Measurements from ENCODE around the gene GRAPL. TPM values are rescaled to one million over a fixed set of nuclear protein-coding genes. Genes with fewer than 3 reads are reported as not detected.
"Not testable (repeated sequence)": the region's sequence is repeated elsewhere in the genome, so short reads cannot be mapped to it uniquely, and the experiment has no call there.

The GRAPL gene
- total and polyA plus RNA-seq, 2 of the 4 experiments (the other 2 are of a cell fraction), result not detected

DNA sequence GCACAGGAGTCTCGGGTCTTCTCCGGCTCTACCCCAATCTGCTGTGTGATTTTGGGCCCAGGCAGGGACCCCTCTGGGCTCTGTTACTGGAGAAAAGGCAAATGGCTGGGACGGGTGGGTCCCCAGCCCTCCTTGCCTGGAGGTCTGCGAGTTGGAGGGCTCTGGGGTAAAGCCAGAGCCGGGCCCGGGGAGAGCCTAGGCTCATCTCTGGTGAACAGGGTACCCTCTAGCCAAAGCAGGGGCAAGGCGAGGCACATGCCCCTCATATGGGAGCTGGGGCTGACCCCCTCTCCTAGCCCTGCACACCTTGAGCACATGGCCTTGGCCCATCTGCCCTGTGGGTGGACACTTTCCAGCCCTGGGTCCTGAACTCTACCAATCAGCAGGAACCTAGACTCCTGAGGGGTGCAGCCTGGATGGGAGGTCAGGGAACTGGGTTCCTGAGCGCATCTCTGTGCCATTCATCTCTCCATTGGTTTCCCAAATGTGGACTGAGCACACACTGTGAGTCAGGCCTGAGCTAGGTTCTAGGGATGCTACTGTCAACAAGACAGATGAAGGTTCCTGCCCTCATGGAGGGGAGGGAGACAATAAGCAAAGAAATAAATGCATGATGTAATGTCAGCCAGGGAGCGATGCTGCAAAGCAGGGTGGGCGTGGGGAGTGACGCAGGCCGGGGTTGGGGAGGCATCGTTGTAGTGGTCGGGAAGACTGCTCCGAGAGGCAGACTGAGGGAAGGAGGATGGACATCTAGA lies 33.5 kb upstream of the GRAPL start:
- H3K27ac ChIP-seq (ENCODE audit: insufficient read depth, low read length); dilution Hi-C loops (cut with HindIII; ENCODE audit: low sequenced_read_pairs, unreplicated experiment); H3K9ac ChIP-seq (ENCODE audit: low read depth, low read length): not testable (repeated sequence)

DNA sequence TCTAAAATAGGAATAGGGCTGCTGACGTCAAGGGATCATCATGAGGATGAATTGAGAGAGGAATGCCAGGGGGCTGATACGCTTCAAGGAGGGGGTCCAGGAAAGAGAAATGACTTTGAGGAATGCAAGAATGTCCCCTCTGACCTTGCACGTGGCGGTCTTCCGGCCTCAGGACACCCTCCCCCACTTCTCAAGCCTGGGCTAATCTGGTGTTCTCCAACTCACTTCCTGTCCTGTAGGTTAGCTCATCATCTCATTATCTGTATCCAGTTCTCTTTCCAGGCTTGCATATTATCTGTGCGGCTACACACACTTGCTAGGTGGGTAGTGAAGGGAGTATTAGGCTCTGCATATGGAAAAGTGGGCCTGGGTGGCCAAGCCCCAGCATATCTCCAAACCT lies 18.9 kb upstream of the GRAPL start:
- intact Hi-C loops (cut with micrococcal nuclease); H2AFZ ChIP-seq (replicated peaks; ENCODE audit: low read length, poor library complexity); H3K27ac ChIP-seq (ENCODE audit: insufficient read depth, low read length); in situ Hi-C loops (cut with MboI; ENCODE audit: low sequenced_read_pairs); H3K14ac ChIP-seq (replicated peaks; ENCODE audit: low read depth, low read length); H3K9me3 ChIP-seq (ENCODE audit: control insufficient read depth, insufficient read depth, low read length); H2BK20ac ChIP-seq (ENCODE audit: low read depth, low read length); H2AK9ac ChIP-seq (replicated peaks; ENCODE audit: low read depth, low read length, poor library complexity); BruUV-seq (replicated peaks); H4K20me1 ChIP-seq (ENCODE audit: insufficient read depth, low read length); H3K18ac ChIP-seq (ENCODE audit: low read depth, low read length); H2BK5ac ChIP-seq (ENCODE audit: low read depth, low read length, poor library complexity, severe bottlenecking); H2BK120ac ChIP-seq (ENCODE audit: low read depth, low read length); H3K36me3 ChIP-seq (ENCODE audit: control insufficient read depth, insufficient read depth, low read length); CTCF ChIA-PET; H3K27me3 ChIP-seq (ENCODE audit: control insufficient read depth, insufficient read depth, low read length); H3K79me1 ChIP-seq (ENCODE audit: low read depth in 1 of 2, low read length in 2 of 2); H3K23ac ChIP-seq (ENCODE audit: low read depth, low read length); POLR2A ChIA-PET (ENCODE audit: unreplicated experiment); H3K9ac ChIP-seq (ENCODE audit: low read depth, low read length); H3K4me1 ChIP-seq (ENCODE audit: control insufficient read depth, insufficient read depth, low read length); ATAC-seq (ENCODE audit: low read depth); dilution Hi-C loops (cut with HindIII; ENCODE audit: low sequenced_read_pairs, unreplicated experiment); H2AK5ac ChIP-seq (ENCODE audit: low read depth, low read length); H2BK15ac ChIP-seq (ENCODE audit: low read depth, low read length); H3K9me1 ChIP-seq (ENCODE audit: insufficient read depth, low read length); H4K91ac ChIP-seq (ENCODE audit: insufficient read depth, low read depth, low read length); H4K5ac ChIP-seq (ENCODE audit: low read depth, low read length); H3K56ac ChIP-seq (ENCODE audit: extremely low read depth, insufficient read depth, low read length); H3K4me2 ChIP-seq (ENCODE audit: low read depth, low read length); H3K4ac ChIP-seq (ENCODE audit: low read depth, low read length); H3K4me3 ChIP-seq (ENCODE audit: insufficient read depth, low read depth, low read length); H4K8ac ChIP-seq (ENCODE audit: low read depth in 2 of 2, low read length in 2 of 2): not testable (repeated sequence)
- no CpG with 5 or more reads among the region's 6 CpGs for WGBS, 2 experiments (ENCODE audit: extremely low coverage in 2 of 2, insufficient read length in 1 of 2)
- peak; percentile 29 for DNase-seq

More for the DNA sequence above, 33.5 kb upstream of the GRAPL start:
- H2BK5ac ChIP-seq (ENCODE audit: low read depth, low read length, poor library complexity, severe bottlenecking); H3K18ac ChIP-seq (ENCODE audit: low read depth, low read length); POLR2A ChIA-PET (ENCODE audit: unreplicated experiment); H3K56ac ChIP-seq (ENCODE audit: extremely low read depth, insufficient read depth, low read length); intact Hi-C loops (cut with micrococcal nuclease); ATAC-seq (ENCODE audit: low read depth); H2BK20ac ChIP-seq (ENCODE audit: low read depth, low read length); H3K9me1 ChIP-seq (ENCODE audit: insufficient read depth, low read length); H4K8ac ChIP-seq (ENCODE audit: low read depth in 2 of 2, low read length in 2 of 2); H3K14ac ChIP-seq (replicated peaks; ENCODE audit: low read depth, low read length); DNase-seq; H3K79me1 ChIP-seq (ENCODE audit: low read depth in 1 of 2, low read length in 2 of 2); H2AK5ac ChIP-seq (ENCODE audit: low read depth, low read length); H4K5ac ChIP-seq (ENCODE audit: low read depth, low read length); H3K9me3 ChIP-seq (ENCODE audit: control insufficient read depth, insufficient read depth, low read length); CTCF ChIA-PET; H2AK9ac ChIP-seq (replicated peaks; ENCODE audit: low read depth, low read length, poor library complexity); H2BK120ac ChIP-seq (ENCODE audit: low read depth, low read length); H2BK15ac ChIP-seq (ENCODE audit: low read depth, low read length); H3K4me3 ChIP-seq (ENCODE audit: insufficient read depth, low read depth, low read length); in situ Hi-C loops (cut with MboI; ENCODE audit: low sequenced_read_pairs); H4K20me1 ChIP-seq (ENCODE audit: insufficient read depth, low read length); H3K4ac ChIP-seq (ENCODE audit: low read depth, low read length); H4K91ac ChIP-seq (ENCODE audit: insufficient read depth, low read depth, low read length); H3K36me3 ChIP-seq (ENCODE audit: control insufficient read depth, insufficient read depth, low read length); H3K27me3 ChIP-seq (ENCODE audit: control insufficient read depth, insufficient read depth, low read length); H3K23ac ChIP-seq (ENCODE audit: low read depth, low read length); H3K4me1 ChIP-seq (ENCODE audit: control insufficient read depth, insufficient read depth, low read length); BruUV-seq (replicated peaks); H2AFZ ChIP-seq (replicated peaks; ENCODE audit: low read length, poor library complexity); H3K4me2 ChIP-seq (ENCODE audit: low read depth, low read length): not testable (repeated sequence)
- WGBS, 2 experiments (ENCODE audit: extremely low coverage in 2 of 2, insufficient read length in 1 of 2), result no CpG with 5 or more reads among the region's 15 CpGs

All from IMR-90 (cell line).